GM19043 (cell line): ENCODE results near the gene MALRD1.

ENCODE experiments used
- ATAC-seq: cut with Tn5 transposase; IDR thresholded peaks from one replicate; pipeline ENCODE4 v1.9.1; 2021; ENCODE audit warnings: low read depth; ENCODE audit not compliant: unreplicated experiment

Gene MALRD1

DNA sequence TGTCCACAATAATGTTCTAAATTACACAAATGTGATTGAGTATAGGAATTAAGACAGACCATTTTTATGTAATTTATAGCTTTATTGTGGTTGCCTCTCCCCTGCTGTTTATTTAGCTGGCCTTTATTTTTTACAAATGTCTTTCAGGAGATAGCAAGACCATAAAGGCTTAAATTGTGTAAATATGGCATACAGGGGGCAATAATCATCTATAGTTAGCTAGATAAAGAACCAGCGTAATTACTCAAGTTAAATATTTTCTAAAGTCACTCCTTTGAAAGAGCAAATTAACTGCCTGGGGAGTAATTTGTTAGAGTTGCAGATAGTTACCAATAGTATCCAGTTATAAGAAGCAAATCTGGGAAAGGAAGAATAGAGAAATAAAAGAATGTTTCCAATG, at the start of gene MALRD1:
TSS of gene MALRD1 (plus strand) at position 313 of the 400 bp plus-strand sequence. CDS start 138 bp downstream, outside the sequence.
- no peak for ATAC-seq

DNA sequence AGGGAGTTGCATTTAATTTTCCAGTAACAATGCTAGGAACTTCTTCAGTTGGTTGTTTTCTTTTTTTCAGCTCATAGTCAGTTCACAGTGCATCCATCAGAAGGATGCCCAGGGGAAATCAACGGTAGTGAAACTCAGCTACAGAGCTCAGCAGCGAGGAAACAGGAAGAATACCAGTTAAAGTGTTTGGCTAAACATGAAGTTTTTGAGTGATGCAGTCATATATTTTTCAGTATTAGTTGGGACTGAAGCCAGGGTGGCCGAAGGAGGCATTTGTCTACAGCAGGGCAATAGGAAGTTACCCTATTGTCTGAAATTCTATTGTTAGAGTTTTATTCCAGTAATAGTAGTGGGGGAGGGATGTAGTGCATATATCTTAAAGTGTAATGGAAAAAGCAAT, 45.3 kb upstream of the MALRD1 start:
- ATAC-seq, result no peak

- ATAC-seq, result no peak
Measured at GRCh38 chr10:19012111-19012510, 36.5 kb upstream of the MALRD1 start.

DNA sequence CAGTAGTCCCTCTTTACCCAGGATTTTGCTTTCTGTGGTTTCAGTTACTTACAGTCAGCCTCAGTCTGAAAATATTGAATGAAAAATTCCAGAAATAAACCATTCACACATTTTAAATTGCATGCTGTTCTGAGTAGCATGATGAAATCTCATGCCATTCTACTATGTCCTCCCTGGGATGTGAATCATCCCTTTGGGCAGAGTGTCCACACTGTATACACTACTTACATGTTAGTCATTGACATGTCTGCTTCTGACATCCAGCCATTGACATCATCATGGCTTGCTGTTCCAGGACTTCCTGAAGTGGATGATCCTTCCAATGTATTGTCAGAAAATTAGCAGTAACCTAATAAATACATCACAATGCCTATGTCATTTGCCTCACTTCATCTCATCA, 34.6 kb upstream of the MALRD1 start:
- ATAC-seq, result no peak

DNA sequence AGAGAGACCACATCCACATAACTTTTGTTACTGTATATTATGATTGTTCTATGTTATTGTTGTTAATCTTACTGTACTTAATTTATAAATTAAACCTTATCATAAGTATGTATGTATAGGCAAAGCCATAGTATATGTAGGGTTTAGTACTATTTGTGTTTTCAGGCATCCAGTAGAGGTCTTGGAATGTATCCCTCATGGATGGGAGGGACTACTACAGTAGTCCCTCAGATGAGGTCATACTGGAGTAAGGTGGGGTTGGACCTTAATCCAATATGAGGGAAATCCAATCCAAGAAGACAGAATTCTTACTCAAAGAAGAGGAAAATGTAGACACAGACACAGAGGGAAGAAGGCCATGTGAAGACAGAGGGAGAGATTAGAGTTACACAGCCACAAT, 34.1 kb upstream of the MALRD1 start:
- no peak for ATAC-seq

GRCh38 chr10:19017116-19017890, 31.3 kb upstream of the MALRD1 start:
- ATAC-seq, result no peak

GRCh38 chr10:19021162-19021561, 27.4 kb upstream of the MALRD1 start:
- no peak for ATAC-seq

DNA sequence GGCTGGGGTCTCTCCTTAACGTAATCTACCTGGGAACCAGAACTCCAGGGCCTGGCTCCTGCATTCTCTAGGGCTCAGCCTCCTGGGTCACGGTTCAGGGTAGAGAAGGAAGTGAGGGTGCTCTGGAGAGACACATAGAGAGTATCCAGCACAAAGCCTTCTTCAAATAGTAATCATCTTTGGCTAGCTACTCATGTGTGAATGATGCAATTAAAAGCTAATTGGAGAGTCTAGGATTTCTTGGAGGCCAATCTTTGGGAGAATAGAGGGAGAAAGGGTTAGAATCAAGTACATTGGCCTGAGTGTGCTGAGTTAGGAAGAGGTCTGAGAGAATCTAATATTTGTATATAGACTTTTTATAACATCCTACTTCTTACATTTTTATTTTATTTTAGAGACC, 24.0 kb upstream of the MALRD1 start:
- ATAC-seq, result no peak

GRCh38 chr10:19031763-19032162, 16.8 kb upstream of the MALRD1 start:
- ATAC-seq, result no peak

- ATAC-seq, result no peak
Measured at GRCh38 chr10:19033741-19034140, 14.9 kb upstream of the MALRD1 start.

GRCh38 chr10:19041171-19041570, 7.4 kb upstream of the MALRD1 start:
- ATAC-seq, result no peak

DNA sequence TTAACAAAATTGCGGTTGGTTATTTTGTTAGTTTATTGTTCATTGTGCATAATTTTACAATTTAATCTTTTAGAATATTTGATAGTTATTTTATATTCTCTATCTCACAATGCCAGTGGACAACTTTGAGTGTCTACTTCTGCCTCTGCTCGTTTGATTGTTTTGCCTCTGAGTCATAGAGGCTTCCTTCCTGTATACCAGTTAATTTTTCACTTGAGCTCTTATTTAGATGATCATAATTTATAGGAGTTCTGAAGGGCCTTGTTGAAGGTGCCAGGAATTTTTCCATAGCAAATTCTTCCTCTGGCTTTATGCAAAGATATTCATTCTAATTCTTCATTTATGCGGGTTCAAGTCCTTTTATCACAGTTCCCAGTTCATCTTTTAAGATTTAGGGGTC, 5.2 kb upstream of the MALRD1 start:
- ATAC-seq, result no peak

DNA sequence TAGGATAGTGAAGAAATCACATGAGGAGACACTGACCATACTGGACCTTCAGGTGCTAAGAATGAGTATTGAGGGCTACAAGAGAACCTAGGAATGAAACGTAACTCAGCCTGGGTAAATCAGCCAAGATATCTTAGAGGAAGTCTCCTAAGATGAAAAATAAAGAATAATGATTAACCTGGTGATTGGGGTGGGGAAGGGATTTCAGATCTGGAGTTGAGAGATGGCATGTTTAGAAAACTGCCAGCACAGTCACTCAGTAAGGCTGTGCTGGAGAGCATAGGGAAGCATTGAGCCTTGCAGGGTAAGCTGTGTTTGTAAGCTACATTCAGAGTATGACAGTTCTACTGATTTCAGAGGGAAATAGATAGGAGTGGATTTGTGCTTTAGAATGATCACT, 1.9 kb upstream of the MALRD1 start:
- no peak for ATAC-seq

GRCh38 chr10:19048891-19049290, 290 bp downstream of the MALRD1 start:
- no peak for ATAC-seq

- ATAC-seq, result no peak
Measured at GRCh38 chr10:19049567-19049966, 966 bp downstream of the MALRD1 start.

- ATAC-seq, result no peak
Measured at GRCh38 chr10:19054289-19054835, 5.8 kb downstream of the MALRD1 start.

DNA sequence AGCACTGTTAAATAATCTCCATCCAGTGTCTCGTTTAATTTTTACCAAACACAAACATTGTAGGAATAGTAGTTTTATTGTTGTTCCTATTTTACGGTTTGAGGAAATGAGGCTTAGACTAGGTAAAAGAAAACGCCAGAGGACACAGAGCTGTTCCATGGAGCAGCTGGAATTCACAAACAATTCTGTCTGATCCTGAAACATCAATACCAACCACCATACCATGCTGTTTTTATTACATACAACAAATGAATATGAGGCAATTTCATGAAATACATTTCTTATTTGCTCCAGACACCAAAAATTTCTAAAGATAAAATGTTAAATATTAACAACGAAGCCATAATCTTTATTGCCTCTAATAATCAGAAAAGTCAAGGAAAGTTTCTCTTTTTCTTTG, 9.4 kb downstream of the MALRD1 start:
- ATAC-seq, result no peak

DNA sequence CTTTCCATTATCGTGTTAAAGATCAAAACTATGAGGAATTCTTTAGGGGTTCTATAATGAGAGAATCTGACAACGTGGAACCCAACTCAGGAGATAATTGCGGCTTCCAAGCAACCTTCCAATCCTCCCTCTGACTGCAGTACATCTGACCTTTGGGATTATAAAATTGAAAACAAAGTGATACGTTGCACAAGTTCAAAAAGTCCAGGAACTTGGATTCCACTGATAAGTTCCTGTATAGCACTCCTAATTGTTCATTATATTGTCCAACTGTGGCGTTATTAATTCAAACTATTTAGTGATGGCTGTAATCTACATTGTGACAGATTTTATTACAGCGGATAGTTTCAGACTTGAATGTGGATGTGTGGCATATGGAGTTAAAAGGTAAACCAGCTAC, 15.4 kb downstream of the MALRD1 start:
- ATAC-seq, result no peak

DNA sequence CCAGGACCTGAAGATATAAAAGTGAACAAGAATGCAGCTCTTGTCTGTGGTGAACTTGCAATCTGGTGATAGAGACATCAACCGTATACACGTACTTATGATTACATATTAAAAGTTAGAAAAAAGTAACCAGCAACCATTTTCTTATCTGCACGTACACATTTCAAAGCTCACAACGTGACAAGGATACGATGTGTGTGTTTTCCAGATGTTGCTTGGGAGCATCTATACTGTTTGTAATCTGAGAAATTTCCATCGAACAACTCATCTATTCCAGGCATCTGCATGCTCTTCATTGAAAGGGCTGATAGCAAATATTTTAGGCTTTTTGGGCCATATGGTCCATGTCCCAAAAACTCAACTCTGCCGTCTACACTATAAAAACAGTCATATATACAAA, 23.3 kb downstream of the MALRD1 start:
- ATAC-seq, result no peak

GRCh38 chr10:19077276-19077675, 28.7 kb downstream of the MALRD1 start:
- ATAC-seq, result no peak

DNA sequence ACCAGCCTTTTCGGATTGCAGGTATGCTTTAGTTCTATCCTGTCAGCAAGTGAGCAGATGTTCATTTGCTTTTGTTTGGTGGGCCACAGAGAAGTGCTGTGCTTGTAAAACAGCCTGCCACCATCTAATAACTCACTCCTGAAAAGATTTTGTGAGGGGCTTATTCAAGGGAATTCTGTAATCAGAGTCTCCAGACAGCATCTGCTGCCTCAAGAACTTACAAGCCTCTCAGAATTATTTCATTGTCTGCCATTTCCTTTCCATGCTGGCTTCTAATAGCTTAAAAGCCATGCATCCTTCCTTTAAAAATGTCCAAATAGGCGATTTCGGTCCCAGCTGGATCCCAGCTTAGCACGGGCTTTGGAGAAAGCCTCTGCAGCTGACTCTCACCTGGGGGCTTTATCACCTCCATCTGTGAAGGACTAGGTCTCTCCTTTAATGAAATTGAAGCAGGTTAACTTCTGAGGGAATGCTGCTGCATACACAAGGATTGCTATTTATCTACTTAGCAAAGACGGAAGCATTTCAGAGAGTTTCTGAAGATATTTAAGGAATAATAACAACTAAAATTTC, 48.0 kb downstream of the MALRD1 start:
- no peak for ATAC-seq

DNA sequence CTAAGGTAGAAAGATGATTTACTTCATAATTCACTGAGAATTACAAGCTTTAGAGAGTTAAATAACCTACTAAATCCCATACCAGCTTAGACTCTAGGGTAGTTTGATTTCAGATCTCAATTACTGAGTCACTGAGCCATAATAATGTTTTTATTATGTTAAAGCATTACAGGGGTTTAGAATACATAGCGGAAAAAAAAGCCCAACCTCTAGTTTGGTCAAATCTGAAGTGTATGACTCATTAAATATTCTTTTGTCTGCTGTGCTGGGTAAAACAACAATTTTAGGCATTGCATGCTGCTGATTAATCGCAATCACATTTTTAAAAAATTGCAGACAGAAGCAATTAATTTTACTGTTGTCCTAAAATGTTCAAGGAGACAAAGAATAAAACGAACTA, 48.5 kb downstream of the MALRD1 start:
- ATAC-seq, result no peak
